Measurements from ENCODE around the gene TBC1D17.

TBC1D17 gene

DNA sequence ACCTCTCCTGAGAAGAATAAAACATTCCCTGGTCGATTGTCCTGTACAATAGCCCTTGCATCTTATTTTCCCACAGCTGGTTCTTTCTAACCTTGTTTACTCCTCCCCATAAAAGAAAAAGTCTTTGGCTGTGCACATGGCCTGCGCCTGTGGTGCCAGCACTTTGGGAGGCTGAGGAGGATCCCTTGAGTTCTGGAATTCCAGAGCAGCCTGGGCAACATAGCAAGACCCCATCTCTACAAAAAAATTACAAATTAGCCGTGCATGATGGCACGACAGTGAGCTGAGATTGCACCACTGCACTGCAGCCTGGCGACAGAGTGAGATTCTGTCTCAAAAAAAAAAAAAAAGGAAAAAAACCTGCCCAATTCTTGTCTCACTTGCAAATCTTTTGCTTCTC lies 59.0 kb downstream of the TBC1D17 start:
- Histone ChIP-seq H3K4me1 (ENCODE audit: low read depth, poor library complexity, severe bottlenecking) (no peaks in the 10 kb centered on the region), H3K79me2 (ENCODE audit: insufficient read depth, low read depth) (peaks cover 4% of the 10 kb centered on the region; the same call in 1 of the 2 replicates), H2AFZ (ENCODE audit: low read depth) (no peak overlapping the region), H3K36me3 (ENCODE audit: insufficient read depth) (peaks cover 5% of the 10 kb centered on the region; the same call in 1 of the 2 replicates), H4K20me1 (ENCODE audit: insufficient read depth) (0 out of 2 replicates have a peak, but pooled peaks cover 3% of the 10 kb centered on the region), H3K4me2 (no peak overlapping the region), H3K9ac (no peak overlapping the region), H3K4me3 (IDR thresholded peaks at IDR 0.05; ENCODE audit: insufficient read depth, low read depth, low read length) (no peak overlapping the region), H3K27ac (no peak overlapping the region), H3K27me3 (ENCODE audit: insufficient read depth, low read depth) (no peaks in the 10 kb centered on the region; the same call in 1 of the 2 replicates)
- TF ChIP-seq, protein P1, sequence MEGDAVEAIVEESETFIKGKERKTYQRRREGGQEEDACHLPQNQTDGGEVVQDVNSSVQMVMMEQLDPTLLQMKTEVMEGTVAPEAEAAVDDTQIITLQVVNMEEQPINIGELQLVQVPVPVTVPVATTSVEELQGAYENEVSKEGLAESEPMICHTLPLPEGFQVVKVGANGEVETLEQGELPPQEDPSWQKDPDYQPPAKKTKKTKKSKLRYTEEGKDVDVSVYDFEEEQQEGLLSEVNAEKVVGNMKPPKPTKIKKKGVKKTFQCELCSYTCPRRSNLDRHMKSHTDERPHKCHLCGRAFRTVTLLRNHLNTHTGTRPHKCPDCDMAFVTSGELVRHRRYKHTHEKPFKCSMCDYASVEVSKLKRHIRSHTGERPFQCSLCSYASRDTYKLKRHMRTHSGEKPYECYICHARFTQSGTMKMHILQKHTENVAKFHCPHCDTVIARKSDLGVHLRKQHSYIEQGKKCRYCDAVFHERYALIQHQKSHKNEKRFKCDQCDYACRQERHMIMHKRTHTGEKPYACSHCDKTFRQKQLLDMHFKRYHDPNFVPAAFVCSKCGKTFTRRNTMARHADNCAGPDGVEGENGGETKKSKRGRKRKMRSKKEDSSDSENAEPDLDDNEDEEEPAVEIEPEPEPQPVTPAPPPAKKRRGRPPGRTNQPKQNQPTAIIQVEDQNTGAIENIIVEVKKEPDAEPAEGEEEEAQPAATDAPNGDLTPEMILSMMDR (conservative IDR thresholded peaks at IDR 0.05; ENCODE audit: low read depth, low read length), result no peak

DNA sequence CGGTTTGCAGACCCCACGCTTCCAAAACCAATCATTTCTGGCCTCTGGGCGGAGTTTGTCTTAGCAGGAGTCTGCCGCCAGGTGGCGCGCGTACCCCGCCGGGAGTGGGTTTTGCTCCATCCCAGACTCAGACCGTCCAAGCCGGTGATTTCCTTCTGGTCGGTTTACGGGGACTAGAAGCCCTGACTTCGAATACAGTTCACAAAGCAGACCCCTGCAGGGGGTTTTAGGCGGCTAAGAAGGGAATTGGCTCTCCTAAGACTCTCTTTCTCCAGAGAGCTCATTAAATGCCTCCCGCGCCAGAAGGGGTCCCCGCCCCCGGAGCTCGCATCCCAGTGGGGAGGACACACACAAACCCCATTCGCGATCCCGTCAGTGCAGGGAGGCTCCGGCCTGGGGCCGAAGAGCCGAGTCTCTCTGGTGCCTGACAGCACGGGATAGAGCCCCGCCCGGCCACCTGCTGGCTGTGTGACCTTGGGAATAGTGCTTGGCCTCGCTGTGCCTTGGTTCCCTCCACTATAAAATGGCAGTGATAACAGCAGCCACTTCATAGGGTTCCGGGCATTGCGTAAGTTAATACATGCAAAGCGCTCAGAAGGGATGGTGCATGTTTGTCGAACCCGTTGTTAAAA lies 60.4 kb downstream of the TBC1D17 start:
- H3K27me3 ChIP-seq (ENCODE audit: insufficient read depth, low read depth), result peaks cover 8% of the 10 kb centered on the region; the same call in 1 of the 2 replicates
- H3K36me3 ChIP-seq (ENCODE audit: insufficient read depth), result no peaks in the 10 kb centered on the region
- no peaks in the 10 kb centered on the region for H3K79me2 ChIP-seq (ENCODE audit: insufficient read depth, low read depth)
- H3K4me2 ChIP-seq, result peak overlapping the region; percentile 6; the same call in 1 of the 2 replicates
- TF ChIP-seq, protein P1 (conservative IDR thresholded peaks at IDR 0.05; ENCODE audit: low read depth, low read length), result peak; percentile 98
- no peak overlapping the region for H3K9ac ChIP-seq
- peak overlapping the region; percentile 39 for H2AFZ ChIP-seq (ENCODE audit: low read depth)
- no peaks in the 10 kb centered on the region for H3K4me1 ChIP-seq (ENCODE audit: low read depth, poor library complexity, severe bottlenecking)
- no peak overlapping the region for H3K27ac ChIP-seq
- H3K4me3 ChIP-seq (IDR thresholded peaks at IDR 0.05; ENCODE audit: insufficient read depth, low read depth, low read length), result no peak overlapping the region
- H4K20me1 ChIP-seq (ENCODE audit: insufficient read depth), result no peaks in the 10 kb centered on the region
